ENCODE results near the gene DUSP5. TPM values are rescaled to one million over a fixed set of nuclear protein-coding genes. Genes with fewer than 3 reads are reported as not detected.

Gene DUSP5
- total and polyA plus RNA-seq, 2 of the 8 experiments (the other 6 are each of a cell fraction or from before 2014, with no cell fraction given): 13.6 to 30.3 TPM

DNA sequence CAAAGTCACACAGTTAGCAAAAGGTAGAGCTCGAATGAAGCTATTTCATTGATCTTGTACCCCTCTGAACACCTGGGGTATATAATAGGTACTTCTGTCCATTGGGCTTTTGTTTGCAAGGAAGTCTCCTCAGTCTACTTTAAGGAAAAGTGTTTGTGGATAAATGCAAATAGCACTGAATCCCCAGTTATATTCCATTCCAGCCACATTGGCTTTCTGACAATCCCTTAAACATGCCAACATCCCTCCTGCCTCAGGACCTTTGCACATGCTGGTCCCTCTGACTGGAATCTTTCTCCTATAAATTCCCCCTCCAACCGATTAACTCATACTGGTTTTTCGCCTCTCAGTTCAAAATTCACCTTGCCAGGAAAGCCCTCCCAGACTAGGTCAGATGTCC lies 17.1 kb downstream of the DUSP5 start:
- Histone ChIP-seq H3K27ac (ENCODE audit: low read depth, low read length) (no peak overlapping the region), H2BK20ac (ENCODE audit: low read length) (no peak overlapping the region), H3K14ac (ENCODE audit: insufficient read length) (no peak overlapping the region), H3K9me3 (ENCODE audit: insufficient read depth in 2 of 2, low read depth in 1 of 2, low read length in 1 of 2) (no peaks in the 10 kb centered on the region), H3K79me1 (ENCODE audit: low read depth, low read length) (no peaks in the 10 kb centered on the region), H3K4me2 (ENCODE audit: insufficient read depth in 1 of 2, low read depth in 2 of 2, low read length in 2 of 2) (no peak overlapping the region), H3K36me3 (ENCODE audit: control insufficient read depth in 2 of 4, insufficient read depth in 4 of 4, low read length in 3 of 4) (peaks cover 3 to 21% (median 8%) of the 10 kb centered on the region in 4 experiments; a peak in 5 of 8 replicates), H2BK5ac (ENCODE audit: low read depth, low read length) (no peak overlapping the region), H3K23me2 (ENCODE audit: low read depth, low read length) (no peaks in the 10 kb centered on the region), H3K56ac (replicated peaks; ENCODE audit: insufficient read length, low read depth, low read length) (no peak overlapping the region), H2AK5ac (ENCODE audit: low read depth, low read length) (no peak overlapping the region), H3K4me1 (replicated peaks in 1 of 4; ENCODE audit: control insufficient read depth in 3 of 4, insufficient read depth in 4 of 4, low read length in 3 of 4) (no peaks in the 10 kb centered on the region), H3K27me3 (replicated peaks in 1 of 4; ENCODE audit: control insufficient read depth in 3 of 4, extremely low read depth in 1 of 4, insufficient read depth in 3 of 4, low read length in 3 of 4) (no peaks in the 10 kb centered on the region), H2AFZ (ENCODE audit: low read length) (no peak overlapping the region), H4K8ac (ENCODE audit: extremely low read depth, insufficient read depth, low read length) (no peak overlapping the region), H4K91ac (replicated peaks; ENCODE audit: insufficient read length, low read length) (no peak overlapping the region), H3K4me3 (ENCODE audit: extremely low read depth in 1 of 4, insufficient read depth in 2 of 4, low read depth in 3 of 4, low read length in 4 of 4) (no peak overlapping the region), H2BK12ac (ENCODE audit: low read depth, low read length) (no peak overlapping the region), H2BK120ac (replicated peaks; ENCODE audit: low read depth, low read length) (no peak overlapping the region), H4K5ac (ENCODE audit: insufficient read length, low read depth, low read length) (no peak overlapping the region), H3K18ac (ENCODE audit: extremely low read depth, low read length) (no peak overlapping the region), H3K4ac (replicated peaks; ENCODE audit: insufficient read length, low read depth, low read length) (no peak overlapping the region), H3K79me2 (ENCODE audit: control insufficient read depth in 1 of 2, insufficient read depth in 2 of 2, low read length in 2 of 2) (no peaks in the 10 kb centered on the region), H3K23ac (ENCODE audit: insufficient read length) (no peak overlapping the region), H3K9ac (replicated peaks in 1 of 4; ENCODE audit: extremely low read depth in 1 of 4, low read depth in 3 of 4, low read length in 3 of 4) (no peak overlapping the region), H4K20me1 (replicated peaks in 1 of 2; ENCODE audit: control insufficient read depth in 1 of 2, insufficient read depth in 2 of 2, low read length in 2 of 2) (no peaks in the 10 kb centered on the region), H2BK15ac (ENCODE audit: low read length) (no peak overlapping the region)
- ChIA-PET CTCF (ENCODE audit: partially characterized antibody) (interaction anchor here (1.4 kb wide), 1 partner anchor 145 kb away, joined by 3 read pairs; no protein-coding TSS in a partner anchor), POLR2A (ENCODE audit: partially characterized antibody) (interaction anchor here (2.3 kb wide), 1 partner anchor 16 kb away, joined by 10 read pairs; the partner anchor contains the start of gene DUSP5)
- WGBS, 2 experiments (ENCODE audit: extremely low coverage in 1 of 2, insufficient coverage in 1 of 2, insufficient read length in 1 of 2, insufficient replicate concordance in 2 of 2, low coverage in 1 of 2, low lambda C conversion rate in 2 of 2, missing lambda C conversion rate in 1 of 2): 93% methylated on average over 3 of the region's 3 CpGs; no CpG with 5 or more reads in 1 of the 2 experiments
- no peak for FAIRE-seq
- no peak for DNase-seq (ENCODE audit: low read depth in 1 of 2, low spot score in 2 of 2)
- TF ChIP-seq BCL11A (IDR thresholded peaks at IDR 0.05; ENCODE audit: low read depth in 2 of 2, low read length in 2 of 2) (no peak), POLR2A (IDR thresholded peaks at IDR 0.05; ENCODE audit: control extremely low read depth in 1 of 2, low read depth in 2 of 2, low read length in 2 of 2) (no peak), RXRA (IDR thresholded peaks at IDR 0.05; ENCODE audit: insufficient read depth, low read depth, low read length) (no peak), ZNF274 (IDR thresholded peaks at IDR 0.05; ENCODE audit: borderline replicate concordance, extremely low read depth, low read length) (no peak), KDM1A (IDR thresholded peaks at IDR 0.05; ENCODE audit: borderline replicate concordance, low read length) (peak; percentile 57; the same call in 1 of the 2 replicates), POU5F1 (IDR thresholded peaks at IDR 0.05; ENCODE audit: low read depth, low read length) (no peak)
